HL-60/S4 (cell line): Measurements from ENCODE around the gene SULT4A1.

Experiments
- in situ Hi-C: fragments of 300-500 bp; cut with MboI; formaldehyde crosslinking; loops from 2 replicates; pipeline ENCODE4 v1.14.3; 2022; ENCODE audit warnings: low sequenced_read_pairs

The SULT4A1 gene

GRCh38 chr22:43861529-43861928 is 784 bp downstream of the SULT4A1 start:
- in situ Hi-C loops: no loop called here

GRCh38 chr22:43860831-43861230 is 1.5 kb downstream of the SULT4A1 start:
- in situ Hi-C loops: no loop called here

GRCh38 chr22:43860126-43860525 is 2.2 kb downstream of the SULT4A1 start:
- in situ Hi-C loops: no loop called here

GRCh38 chr22:43859621-43860020 is 2.7 kb downstream of the SULT4A1 start:
- in situ Hi-C loops: no loop called here

- in situ Hi-C loops: no loop called here
Observed at GRCh38 chr22:43859176-43859575, 3.1 kb downstream of the SULT4A1 start.

GRCh38 chr22:43858156-43858895 is 4.0 kb downstream of the SULT4A1 start:
- in situ Hi-C loops: no loop called here

GRCh38 chr22:43857367-43857766 is 4.9 kb downstream of the SULT4A1 start:
- in situ Hi-C loops: no loop called here

GRCh38 chr22:43855431-43855830 is 6.9 kb downstream of the SULT4A1 start:
- in situ Hi-C loops: no loop called here

GRCh38 chr22:43854786-43855271 is 7.5 kb downstream of the SULT4A1 start:
- in situ Hi-C loops: no loop called here

GRCh38 chr22:43854121-43854785 is 8.1 kb downstream of the SULT4A1 start:
- in situ Hi-C loops: no loop called here

GRCh38 chr22:43853328-43853931 is 8.9 kb downstream of the SULT4A1 start:
- in situ Hi-C loops: no loop called here

- in situ Hi-C loops: no loop called here
Observed at GRCh38 chr22:43852573-43853327, 9.6 kb downstream of the SULT4A1 start.

- in situ Hi-C loops: no loop called here
Observed at GRCh38 chr22:43851979-43852307, 10.4 kb downstream of the SULT4A1 start.

- in situ Hi-C loops: no loop called here
Observed at GRCh38 chr22:43851058-43851978, 11.0 kb downstream of the SULT4A1 start.

- in situ Hi-C loops: no loop called here
Observed at GRCh38 chr22:43850529-43850928, 11.8 kb downstream of the SULT4A1 start.

- in situ Hi-C loops: no loop called here
Observed at GRCh38 chr22:43849731-43850130, 12.6 kb downstream of the SULT4A1 start.

GRCh38 chr22:43848366-43849171 is 13.7 kb downstream of the SULT4A1 start:
- in situ Hi-C loops: no loop called here

GRCh38 chr22:43847376-43848289 is 14.7 kb downstream of the SULT4A1 start:
- in situ Hi-C loops: no loop called here
